ENCODE measurements around the gene OPCML. TPM values are rescaled to one million over a fixed set of nuclear protein-coding genes. Genes with fewer than 3 reads are reported as not detected.
A peak's percentile ranks its signal among the peaks of the same experiment; 100 is the strongest.

The OPCML gene
- total RNA-seq, 1 donor from 2014 or later: 4.1 TPM

GRCh38 chr11:132892876-132893275, 639.4 kb downstream of the OPCML start:
- no peak overlapping the region for H3K27ac Mint-ChIP-seq (ENCODE audit: unreplicated experiment)
- H3K9me3 Mint-ChIP-seq (ENCODE audit: unreplicated experiment): no peaks in the 10 kb centered on the region
- H3K27me3 Mint-ChIP-seq (ENCODE audit: unreplicated experiment): no peaks in the 10 kb centered on the region
- no peak for TF ChIP-seq CTCF (IDR thresholded peaks at IDR 0.05; ENCODE audit: unreplicated experiment)
- H3K36me3 Mint-ChIP-seq (ENCODE audit: low read depth, unreplicated experiment): no peaks in the 10 kb centered on the region
- H3K4me3 Mint-ChIP-seq (ENCODE audit: unreplicated experiment): no peak overlapping the region
- DNase-seq (ENCODE audit: low spot score): no peak
- peaks cover 14% of the 10 kb centered on the region for H3K4me1 Mint-ChIP-seq (ENCODE audit: unreplicated experiment)

GRCh38 chr11:132888226-132888625, 644.1 kb downstream of the OPCML start:
- Mint-ChIP-seq H3K27ac (ENCODE audit: unreplicated experiment) (no peak overlapping the region), H3K4me3 (ENCODE audit: unreplicated experiment) (no peak overlapping the region), H3K9me3 (ENCODE audit: unreplicated experiment) (no peaks in the 10 kb centered on the region), H3K27me3 (ENCODE audit: unreplicated experiment) (no peaks in the 10 kb centered on the region), H3K36me3 (ENCODE audit: low read depth, unreplicated experiment) (no peaks in the 10 kb centered on the region), H3K4me1 (ENCODE audit: unreplicated experiment) (peaks cover 16% of the 10 kb centered on the region)
- DNase-seq (ENCODE audit: low spot score): peak; percentile 15
- TF ChIP-seq CTCF (IDR thresholded peaks at IDR 0.05; ENCODE audit: unreplicated experiment): no peak

GRCh38 chr11:132886335-132886734, 646.0 kb downstream of the OPCML start:
- Mint-ChIP-seq H3K27ac (ENCODE audit: unreplicated experiment) (no peak overlapping the region), H3K4me1 (ENCODE audit: unreplicated experiment) (peaks cover 16% of the 10 kb centered on the region), H3K36me3 (ENCODE audit: low read depth, unreplicated experiment) (no peaks in the 10 kb centered on the region), H3K27me3 (ENCODE audit: unreplicated experiment) (no peaks in the 10 kb centered on the region), H3K9me3 (ENCODE audit: unreplicated experiment) (no peaks in the 10 kb centered on the region), H3K4me3 (ENCODE audit: unreplicated experiment) (no peak overlapping the region)
- DNase-seq (ENCODE audit: low spot score): no peak
- no peak for TF ChIP-seq CTCF (IDR thresholded peaks at IDR 0.05; ENCODE audit: unreplicated experiment)

GRCh38 chr11:132883241-132883640, 649.1 kb downstream of the OPCML start:
- no peak overlapping the region for H3K4me3 Mint-ChIP-seq (ENCODE audit: unreplicated experiment)
- no peak overlapping the region for H3K27ac Mint-ChIP-seq (ENCODE audit: unreplicated experiment)
- H3K9me3 Mint-ChIP-seq (ENCODE audit: unreplicated experiment): no peaks in the 10 kb centered on the region
- no peaks in the 10 kb centered on the region for H3K36me3 Mint-ChIP-seq (ENCODE audit: low read depth, unreplicated experiment)
- no peak for DNase-seq (ENCODE audit: low spot score)
- H3K4me1 Mint-ChIP-seq (ENCODE audit: unreplicated experiment): peaks cover 6% of the 10 kb centered on the region
- TF ChIP-seq CTCF (IDR thresholded peaks at IDR 0.05; ENCODE audit: unreplicated experiment): no peak
- H3K27me3 Mint-ChIP-seq (ENCODE audit: unreplicated experiment): no peaks in the 10 kb centered on the region

GRCh38 chr11:132881622-132882021, 650.7 kb downstream of the OPCML start:
- Mint-ChIP-seq H3K27me3 (ENCODE audit: unreplicated experiment) (no peaks in the 10 kb centered on the region), H3K27ac (ENCODE audit: unreplicated experiment) (no peak overlapping the region), H3K9me3 (ENCODE audit: unreplicated experiment) (no peaks in the 10 kb centered on the region), H3K36me3 (ENCODE audit: low read depth, unreplicated experiment) (no peaks in the 10 kb centered on the region), H3K4me3 (ENCODE audit: unreplicated experiment) (no peak overlapping the region), H3K4me1 (ENCODE audit: unreplicated experiment) (no peaks in the 10 kb centered on the region)
- no peak for TF ChIP-seq CTCF (IDR thresholded peaks at IDR 0.05; ENCODE audit: unreplicated experiment)
- no peak for DNase-seq (ENCODE audit: low spot score)
